BJ (cell line): Measurements from ENCODE around the gene SDK1. TPM values are rescaled to one million over a fixed set of nuclear protein-coding genes. Genes with fewer than 3 reads are reported as not detected.
"Not testable (repeated sequence)": the region's sequence is repeated elsewhere in the genome, so short reads cannot be mapped to it uniquely, and the experiment has no call there.

Source experiments
- CTCF ChIA-PET: fragments of 350-600 bp; formaldehyde crosslinking; extraction: SDS; loops from one replicate; lab custom pipeline; 2021; ENCODE audit warnings: antibody characterized with exemption, inconsistent platforms; lab: Yijun Ruan, JAX
- POLR2A ChIA-PET: fragments of 300-600 bp; sonication (Branson Sonifier 250); formaldehyde crosslinking; extraction: SDS; loops from one replicate; lab custom pipeline; 2021; ENCODE audit warnings: antibody characterized with exemption; lab: Charles Lee
- DNase-seq: peaks from one replicate; pipeline ENCODE4 v3.0.0-alpha.2; 2011; ENCODE audit warnings: low read depth
- H3K27me3 ChIP-seq: 2 replicates; pipeline ENCODE4 v1.6.0; 2011; ENCODE audit warnings: low read length; ENCODE audit not compliant: control insufficient read depth, insufficient read depth
- H3K36me3 ChIP-seq: 2 replicates; pipeline ENCODE4 v1.5.1; 2011; ENCODE audit warnings: low read length; ENCODE audit not compliant: control insufficient read depth, insufficient read depth
- H3K4me3 ChIP-seq: 2 replicates; pipeline ENCODE4 v1.5.1; 2011; ENCODE audit warnings: low read depth, mild to moderate bottlenecking, control low read depth, low read length
- CTCF ChIP-seq: IDR thresholded peaks from 2 replicates; pipeline ENCODE4 v1.5.1; 2011; ENCODE audit warnings: low read depth, mild to moderate bottlenecking, control low read depth, inconsistent platforms, low read length, moderate library complexity; ENCODE audit not compliant: insufficient read depth
- polyA plus RNA-seq: library from polyadenylated mRNA; depleted of rRNA; stranded (reverse); fragments of >200 nt; gene quantifications from 2 replicates; pipeline ENCODE4 v1.2.3, GENCODE V29; 2011

Gene SDK1
- polyA plus RNA-seq, 1 experiment, result 0.01 TPM

GRCh38 chr7:4093483-4093882 is 792.4 kb downstream of the SDK1 start:
- ChIA-PET CTCF (no interaction called here), POLR2A (no interaction called here)
- no peak for DNase-seq
- no peak overlapping the region for H3K4me3 ChIP-seq
- no peak for TF ChIP-seq CTCF
- no peaks in the 10 kb centered on the region for H3K27me3 ChIP-seq
- H3K36me3 ChIP-seq, result no peaks in the 10 kb centered on the region

- DNase-seq, H3K4me3 ChIP-seq, H3K27me3 ChIP-seq, POLR2A ChIA-PET, H3K36me3 ChIP-seq, CTCF ChIA-PET: not testable (repeated sequence)
Observed at GRCh38 chr7:4094158-4094557, 793.1 kb downstream of the SDK1 start.

DNA sequence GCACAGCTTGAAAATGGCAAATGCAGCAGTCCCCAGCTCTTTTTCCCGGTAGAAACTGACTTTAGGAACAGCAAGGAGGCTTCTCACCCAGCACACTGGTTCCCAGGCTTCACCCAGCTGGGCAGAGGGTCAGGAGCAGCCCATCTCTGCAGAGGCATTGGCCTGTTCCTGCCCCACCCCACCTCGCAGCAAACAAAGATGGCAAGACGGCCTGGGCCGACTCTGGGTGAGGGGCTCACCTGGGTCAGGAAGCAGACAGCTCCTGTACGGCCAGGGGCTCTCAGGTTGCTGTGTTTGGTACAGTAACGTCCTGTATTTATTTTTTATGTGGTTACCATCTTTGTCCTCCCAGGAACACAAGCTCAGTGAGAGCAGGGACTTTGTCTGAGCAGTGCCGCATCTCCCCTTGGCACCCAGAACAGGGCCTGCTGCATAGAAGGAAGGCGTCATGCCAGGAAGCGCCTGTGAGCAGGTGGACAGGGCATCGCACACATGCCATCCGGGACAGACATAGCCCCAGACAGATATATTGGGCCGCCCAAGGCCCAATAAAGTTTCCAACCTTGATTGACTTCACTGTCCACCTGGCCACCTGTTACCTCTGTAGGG is 796.1 kb downstream of the SDK1 start:
- Histone ChIP-seq H3K4me3 (no peak overlapping the region), H3K36me3 (no peaks in the 10 kb centered on the region), H3K27me3 (no peaks in the 10 kb centered on the region)
- CTCF ChIA-PET, result no interaction called here
- no peak for TF ChIP-seq CTCF
- no peak for DNase-seq
- POLR2A ChIA-PET, result no interaction called here

GRCh38 chr7:4098169-4098568 is 797.1 kb downstream of the SDK1 start:
- no peak for DNase-seq
- ChIA-PET POLR2A (no interaction called here), CTCF (no interaction called here)
- H3K4me3 ChIP-seq, result no peak overlapping the region
- H3K36me3 ChIP-seq, result no peaks in the 10 kb centered on the region
- no peak for TF ChIP-seq CTCF
- no peaks in the 10 kb centered on the region for H3K27me3 ChIP-seq

- CTCF ChIA-PET, result no interaction called here
Observed at GRCh38 chr7:4099651-4100050, 798.6 kb downstream of the SDK1 start.

More at GRCh38 chr7:4099651-4100050, 798.6 kb downstream of the SDK1 start:
- DNase-seq, result no peak
- TF ChIP-seq CTCF, result no peak
- no peaks in the 10 kb centered on the region for H3K36me3 ChIP-seq
- POLR2A ChIA-PET, result no interaction called here
- no peak overlapping the region for H3K4me3 ChIP-seq
- H3K27me3 ChIP-seq, result no peaks in the 10 kb centered on the region
